HG03095 (cell line): ENCODE results near the gene ROPN1.
"Not testable (repeated sequence)": the region's sequence is repeated elsewhere in the genome, so short reads cannot be mapped to it uniquely, and the experiment has no call there.

ENCODE experiments used
- ATAC-seq: cut with Tn5 transposase; IDR thresholded peaks from one replicate; pipeline ENCODE4 v1.9.1; 2021; ENCODE audit warnings: moderate library complexity; ENCODE audit not compliant: unreplicated experiment

Gene ROPN1

GRCh38 chr3:123991730-123992588, at the start of gene ROPN1:
ROPN1 (minus strand) TSS chr3:123992124; CDS start chr3:123980481, 11,643 bp downstream.
- not testable (repeated sequence) for ATAC-seq

- ATAC-seq = no peak
These were observed 49.6 kb upstream of the ROPN1 start for GRCh38 chr3:124041553-124041952.

- ATAC-seq = no peak
These were observed 45.4 kb upstream of the ROPN1 start for GRCh38 chr3:124037326-124037725.

GRCh38 chr3:124036214-124036613, 44.3 kb upstream of the ROPN1 start:
- not testable (repeated sequence) for ATAC-seq

- ATAC-seq = no peak
These were observed 43.7 kb upstream of the ROPN1 start for GRCh38 chr3:124035463-124036121.

- no peak for ATAC-seq
These were observed 42.9 kb upstream of the ROPN1 start for GRCh38 chr3:124034844-124035152.

- ATAC-seq = no peak
These were observed 42.3 kb upstream of the ROPN1 start for GRCh38 chr3:124034016-124034843.

- no peak for ATAC-seq
These were observed 41.6 kb upstream of the ROPN1 start, which contains the start of gene KALRN for GRCh38 chr3:124033360-124034015. KALRN (plus strand) TSS chr3:124033369.

GRCh38 chr3:124032881-124033359, 41.0 kb upstream of the ROPN1 start:
- peak; percentile 87 for ATAC-seq

- ATAC-seq = no peak
These were observed 40.5 kb upstream of the ROPN1 start for GRCh38 chr3:124032311-124032880.

GRCh38 chr3:124026516-124026915, 34.6 kb upstream of the ROPN1 start:
- ATAC-seq = no peak

GRCh38 chr3:124023531-124023930, 31.6 kb upstream of the ROPN1 start:
- ATAC-seq = not testable (repeated sequence)

GRCh38 chr3:124019291-124019690, 27.4 kb upstream of the ROPN1 start:
- no peak for ATAC-seq

GRCh38 chr3:124017502-124017901, 25.6 kb upstream of the ROPN1 start:
- not testable (repeated sequence) for ATAC-seq

- ATAC-seq = not testable (repeated sequence)
These were observed 24.6 kb upstream of the ROPN1 start for GRCh38 chr3:124016483-124016882.

- no peak for ATAC-seq
These were observed 22.5 kb upstream of the ROPN1 start for GRCh38 chr3:124014366-124014942.

- ATAC-seq = not testable (repeated sequence)
These were observed 16.4 kb upstream of the ROPN1 start for GRCh38 chr3:124008321-124008720.

GRCh38 chr3:124007186-124007585, 15.3 kb upstream of the ROPN1 start:
- ATAC-seq = no peak

GRCh38 chr3:124002405-124003079, 10.6 kb upstream of the ROPN1 start:
- ATAC-seq = not testable (repeated sequence)
